SK-N-SH treated with all-trans-retinoic acid at 6 μM for 48 hours (cell line): Measurements from ENCODE around the gene OR10G4.

Experiments
- BACH2 ChIP-seq: fragments of 250-450 bp; sonication (Bioruptor Pico); IDR thresholded peaks from 2 replicates; pipeline ENCODE4 v1.9.0; 2021; ENCODE audit warnings: mild to moderate bottlenecking, borderline replicate concordance
- PATZ1 ChIP-seq: fragments of 250-450 bp; sonication (Bioruptor Pico); IDR thresholded peaks from 2 replicates; pipeline ENCODE4 v1.8.0; 2020; ENCODE audit warnings: mild to moderate bottlenecking, moderate library complexity, borderline replicate concordance
- PPARA ChIP-seq: fragments of 250-450 bp; sonication (Bioruptor Pico); IDR thresholded peaks from 2 replicates; pipeline ENCODE4 v1.5.0; 2020; ENCODE audit warnings: mild to moderate bottlenecking, borderline replicate concordance
- RARB ChIP-seq: fragments of 250-450 bp; sonication (Bioruptor Pico); IDR thresholded peaks from 2 replicates; pipeline ENCODE4 v1.8.0; 2021; ENCODE audit warnings: mild to moderate bottlenecking, moderate library complexity
- TOX ChIP-seq: fragments of 250-450 bp; sonication (Bioruptor Pico); IDR thresholded peaks from 2 replicates; pipeline ENCODE4 v1.8.0; 2021; ENCODE audit warnings: mild to moderate bottlenecking, moderate library complexity, borderline replicate concordance
- TSHZ2 ChIP-seq: fragments of 250-450 bp; sonication (Bioruptor Pico); IDR thresholded peaks from 2 replicates; pipeline ENCODE4 v1.5.0; 2020; ENCODE audit warnings: mild to moderate bottlenecking, moderate library complexity
- ZNF8 ChIP-seq: fragments of 450-650 bp; formaldehyde crosslinking; IDR thresholded peaks from 2 replicates; pipeline ENCODE4 v1.5.0; 2020; ENCODE audit warnings: mild to moderate bottlenecking, moderate library complexity

- no peak for TF ChIP-seq RARB (CRISPR knock-in tag)
- no peak for TF ChIP-seq TSHZ2
- TF ChIP-seq ZNF8 (CRISPR knock-in tag), result no peak
- no peak for TF ChIP-seq PATZ1
- no peak for TF ChIP-seq PPARA
- TF ChIP-seq TOX (CRISPR knock-in tag), result no peak
- no peak for TF ChIP-seq BACH2
Measured at GRCh38 chr11:124039557-124039956, 26.8 kb downstream of the OR10G4 start.
